HG02642 (cell line): ENCODE measurements around the gene PDE10A.
A peak's percentile ranks its signal among the peaks of the same experiment; 100 is the strongest.
"Not testable (repeated sequence)": the region's sequence is repeated elsewhere in the genome, so short reads cannot be mapped to it uniquely, and the experiment has no call there.

ENCODE experiments used
- ATAC-seq: cut with Tn5 transposase; IDR thresholded peaks from one replicate; pipeline ENCODE4 v1.9.1; 2021; ENCODE audit warnings: mild to moderate bottlenecking; ENCODE audit not compliant: unreplicated experiment, poor library complexity

The PDE10A gene

GRCh38 chr6:165599596-165600487 is 63.2 kb downstream of the PDE10A start:
- ATAC-seq = no peak

- no peak for ATAC-seq
Measured at GRCh38 chr6:165599121-165599520, 63.9 kb downstream of the PDE10A start.

- ATAC-seq = no peak
Measured at GRCh38 chr6:165597821-165598220, 65.2 kb downstream of the PDE10A start.

DNA sequence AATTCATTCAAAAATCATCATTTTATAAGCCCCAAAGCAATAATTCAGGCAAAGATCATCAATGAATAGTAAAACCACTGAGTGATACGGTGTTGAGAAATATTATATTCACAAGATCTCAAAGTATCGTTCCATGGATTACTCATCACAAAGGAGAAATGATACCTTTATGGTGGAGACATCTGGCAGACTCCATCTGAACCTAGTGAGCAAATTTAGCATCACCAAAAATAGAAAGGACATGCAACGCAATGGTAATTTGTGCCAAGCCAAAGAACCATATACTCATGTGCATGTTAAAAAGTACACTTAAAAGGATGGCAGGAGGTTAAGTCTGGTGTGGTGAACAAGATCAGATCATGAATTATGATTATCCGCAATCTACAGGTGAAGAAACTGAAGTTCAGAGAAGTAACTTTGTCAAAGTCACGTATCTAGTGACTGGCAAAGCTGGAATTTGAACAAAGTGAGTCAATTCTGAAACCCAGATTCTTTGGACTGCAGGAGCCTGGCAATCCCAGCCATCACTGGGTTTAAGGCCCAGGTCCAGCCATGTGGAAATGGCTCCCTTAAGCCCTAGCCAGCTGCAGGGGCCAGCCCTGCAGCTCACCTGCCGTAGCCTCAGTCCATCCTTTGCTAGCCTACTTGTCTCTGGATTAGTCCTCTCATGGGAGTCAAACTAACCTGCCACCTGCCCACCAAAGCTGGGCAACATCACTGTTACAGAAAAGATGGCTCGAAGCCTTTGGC is 68.3 kb downstream of the PDE10A start:
- ATAC-seq = no peak

GRCh38 chr6:165592947-165593346 is 70.1 kb downstream of the PDE10A start:
- not testable (repeated sequence) for ATAC-seq

DNA sequence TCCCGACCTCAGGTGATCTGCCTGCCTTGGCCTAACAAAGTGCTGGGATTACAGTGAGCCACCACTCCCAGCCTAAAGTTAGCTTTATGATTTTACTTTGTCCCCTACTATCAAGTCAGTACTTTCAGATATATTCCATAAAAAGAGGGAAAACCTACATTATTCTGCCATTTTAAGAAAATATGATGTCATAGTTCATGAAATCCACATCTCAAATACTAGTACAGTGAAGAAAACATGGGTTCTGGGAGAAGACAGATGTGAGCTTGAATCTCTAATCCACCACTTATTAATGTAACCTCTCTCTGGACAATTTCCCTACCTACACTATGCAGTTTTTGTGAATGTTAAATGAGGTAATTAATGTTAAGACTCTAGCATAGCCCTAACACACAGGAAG is 74.5 kb downstream of the PDE10A start:
- ATAC-seq = no peak

DNA sequence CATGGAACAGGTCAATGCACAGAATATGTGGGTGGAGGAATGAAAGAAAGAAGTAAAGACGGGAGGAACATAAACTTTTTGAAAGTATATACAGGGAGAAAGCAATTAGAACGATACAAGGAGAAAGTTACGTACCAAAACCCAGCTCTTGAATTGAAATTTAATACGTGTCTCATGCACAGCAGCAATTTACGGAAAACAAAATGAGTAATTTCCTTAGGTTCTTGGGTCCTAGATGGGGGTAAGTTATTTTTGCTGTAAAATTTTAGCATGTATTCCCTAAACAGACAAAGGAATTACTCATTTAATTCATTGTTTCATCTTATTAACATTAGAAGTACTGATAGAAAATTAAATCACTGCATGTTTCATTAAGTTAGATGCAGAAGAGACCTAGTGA is 75.8 kb downstream of the PDE10A start:
- ATAC-seq = no peak

DNA sequence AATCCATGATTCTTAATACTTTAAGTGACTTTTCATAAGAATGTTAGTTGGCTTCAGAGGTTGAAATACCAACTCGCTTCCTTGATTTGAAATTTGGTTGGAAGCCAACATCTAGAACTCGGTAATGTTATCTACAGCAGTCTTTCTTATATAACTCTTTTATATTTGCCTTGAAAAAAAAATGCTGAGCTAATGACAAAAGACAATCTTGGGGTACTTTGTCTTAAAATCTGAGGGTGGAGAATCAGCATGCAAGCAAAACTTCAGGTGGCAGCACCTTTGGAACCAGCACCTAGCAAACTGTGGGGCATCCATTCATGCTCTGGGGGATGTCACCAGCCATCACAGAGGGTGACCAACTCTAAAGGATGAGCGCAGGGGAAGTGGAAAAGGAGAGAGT is 76.3 kb downstream of the PDE10A start:
- no peak for ATAC-seq

DNA sequence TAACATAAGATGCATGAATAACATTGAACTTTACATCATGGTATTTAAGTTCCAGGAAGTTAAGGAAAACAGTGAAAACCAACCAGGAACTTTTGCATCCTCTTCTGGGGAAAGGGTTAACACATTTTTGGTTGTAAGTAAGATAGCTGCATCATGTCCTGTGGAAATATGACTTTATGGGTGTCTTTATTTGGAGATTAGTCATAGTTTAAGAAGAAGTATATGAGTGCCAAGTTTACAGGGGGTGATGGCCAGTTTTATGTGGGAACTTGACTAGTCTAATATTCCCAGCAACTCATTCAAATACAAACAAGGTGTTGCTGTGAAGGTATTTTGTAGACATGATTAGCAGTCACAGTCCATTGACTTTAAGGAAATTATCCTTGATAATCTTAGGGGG is 78.0 kb downstream of the PDE10A start:
- ATAC-seq = no peak

DNA sequence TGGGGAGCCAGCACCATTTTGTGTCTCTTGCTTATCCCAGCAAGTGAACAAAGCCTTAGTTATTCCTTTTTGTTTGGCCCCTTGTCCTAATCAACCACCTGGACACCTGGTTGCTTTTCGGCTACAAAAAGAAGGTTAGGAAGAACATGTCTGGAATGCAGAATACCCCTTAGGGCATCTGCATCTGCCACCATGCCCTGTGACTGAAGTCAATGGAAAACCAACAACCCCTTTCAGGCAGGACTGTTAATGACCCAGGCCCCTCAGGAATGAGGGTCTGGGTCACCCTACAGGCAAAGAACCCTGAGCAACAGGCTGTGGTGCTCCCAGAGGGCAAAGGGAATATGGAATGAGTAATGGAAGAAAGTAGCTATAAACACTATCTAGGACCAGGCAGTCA is 78.5 kb downstream of the PDE10A start:
- ATAC-seq = no peak

DNA sequence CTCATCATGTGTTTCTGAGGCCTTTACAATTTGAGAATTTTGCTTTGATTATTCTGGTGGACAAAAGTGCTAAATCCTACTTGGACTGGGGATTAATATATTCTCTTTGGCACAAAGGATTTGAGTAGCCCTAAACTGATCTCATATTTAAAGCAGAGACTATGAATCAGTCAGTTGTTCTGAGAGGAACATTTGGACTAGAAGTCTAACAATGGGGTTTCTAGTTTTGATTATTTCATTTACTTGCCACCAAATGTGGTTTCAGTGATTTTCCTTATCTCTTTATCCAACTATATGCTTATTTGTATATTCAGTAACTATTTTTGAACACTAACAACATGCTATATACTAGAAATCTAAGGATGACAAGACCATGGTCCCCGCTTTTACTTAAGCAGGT is 81.4 kb downstream of the PDE10A start:
- no peak for ATAC-seq

- ATAC-seq = no peak
Measured at GRCh38 chr6:165580136-165580535, 82.9 kb downstream of the PDE10A start.

- ATAC-seq = no peak
Measured at GRCh38 chr6:165579151-165579550, 83.9 kb downstream of the PDE10A start.

DNA sequence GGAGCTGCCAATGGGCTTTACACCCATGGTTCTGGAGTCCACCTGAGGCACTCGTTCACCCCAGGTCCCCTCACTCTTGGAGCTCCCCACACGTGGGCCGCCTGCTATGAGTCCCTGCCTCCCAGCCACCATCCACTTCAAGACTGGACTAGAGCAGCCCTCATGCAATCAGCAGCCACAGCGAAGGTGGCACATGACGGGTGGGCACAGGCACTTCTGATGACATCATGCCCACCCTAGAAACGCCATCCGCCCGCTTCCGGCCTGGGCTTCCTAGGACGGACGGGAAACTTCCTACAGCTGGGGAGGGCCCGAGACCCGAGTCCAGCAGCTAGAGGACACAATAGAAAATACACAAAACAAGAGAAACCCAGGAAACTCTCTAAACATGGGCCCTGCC is 85.5 kb downstream of the PDE10A start:
- ATAC-seq = no peak

DNA sequence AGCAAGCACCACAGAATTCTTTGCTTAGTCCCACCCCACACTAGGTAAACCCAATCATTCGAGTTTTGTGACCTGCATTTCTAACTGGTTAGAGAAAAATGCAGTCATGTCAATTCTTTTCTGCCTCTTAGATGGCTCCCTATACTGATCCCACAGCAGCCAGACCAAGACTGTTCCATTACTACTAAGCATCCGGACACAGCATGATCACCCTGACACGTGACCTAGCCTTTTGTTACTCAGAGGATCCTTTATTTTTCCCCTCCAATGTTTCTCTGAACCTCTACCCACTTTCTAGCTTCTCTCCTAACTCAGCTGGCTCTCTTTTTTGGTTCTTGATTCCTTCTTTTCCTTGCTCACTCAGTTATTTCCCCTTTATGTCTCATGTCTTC is 87.9 kb downstream of the PDE10A start:
- ATAC-seq = no peak

DNA sequence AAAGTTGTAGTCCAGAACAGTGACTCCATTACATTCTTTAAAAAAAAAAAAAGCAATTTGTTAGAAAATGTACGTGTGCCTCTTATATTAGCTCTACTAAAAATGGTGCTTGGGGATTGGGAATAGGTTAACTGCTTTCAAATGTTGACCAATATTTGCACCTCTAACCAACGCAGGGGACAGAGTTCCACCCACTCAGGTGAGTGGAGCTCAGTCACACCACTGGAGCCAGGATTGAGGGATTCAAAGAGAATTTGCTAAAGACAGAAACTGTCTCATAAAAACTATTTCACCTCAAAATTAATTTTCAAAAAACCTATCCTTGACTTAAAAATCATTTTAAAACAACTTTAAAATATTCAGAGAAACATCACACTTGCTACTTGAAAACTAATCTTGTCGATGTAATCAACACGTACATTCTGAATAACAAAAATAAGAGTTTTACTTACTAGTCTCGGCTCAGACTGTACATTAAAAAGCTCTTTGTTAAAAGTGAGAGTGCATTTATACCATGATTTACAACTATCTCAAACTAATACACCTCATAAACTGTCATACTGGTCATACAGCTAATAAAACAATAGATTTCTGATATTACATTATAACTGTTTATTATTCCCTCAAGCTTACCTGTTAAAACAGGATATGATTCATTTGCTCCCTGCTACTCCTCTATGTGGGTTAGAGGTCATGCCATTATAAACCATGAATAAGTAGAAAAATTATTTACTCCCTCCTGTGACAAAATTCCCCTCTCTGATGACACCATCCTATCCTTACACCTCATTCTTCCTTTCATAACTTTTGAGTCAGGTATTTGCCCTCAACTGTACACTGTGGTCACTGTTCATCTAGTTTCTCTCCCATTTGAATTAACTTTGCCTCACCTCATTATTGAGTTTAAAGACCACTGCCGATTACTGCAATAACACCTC is 88.6 kb downstream of the PDE10A start:
- ATAC-seq = no peak

- no peak for ATAC-seq
Measured at GRCh38 chr6:165573671-165574070, 89.4 kb downstream of the PDE10A start.

DNA sequence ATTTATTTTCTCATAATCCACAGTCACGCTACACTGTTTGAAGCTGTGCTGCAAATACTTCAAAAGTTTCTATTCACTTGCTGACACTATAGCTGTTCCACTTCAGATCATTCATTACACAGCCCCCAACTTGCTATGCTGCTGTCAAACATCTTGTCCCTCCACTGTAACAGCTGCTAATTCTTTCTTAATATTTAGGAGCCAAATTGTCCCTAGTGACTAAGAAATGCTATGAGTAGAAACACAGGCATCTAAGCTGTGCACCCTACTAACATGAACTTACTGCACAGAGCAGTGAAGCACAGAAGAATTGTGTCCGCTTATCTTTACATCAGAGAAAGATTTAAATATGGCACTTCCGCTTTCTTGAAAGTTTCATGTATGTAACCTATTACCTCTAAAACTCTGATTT is 91.3 kb downstream of the PDE10A start:
- ATAC-seq = peak; percentile 71

GRCh38 chr6:165571068-165571682 is 91.9 kb downstream of the PDE10A start:
- no peak for ATAC-seq

- no peak for ATAC-seq
Measured at GRCh38 chr6:165568326-165568725, 94.7 kb downstream of the PDE10A start.
